Activated T-cell treated with anti-CD3 and anti-CD28 coated beads, Interleukin-2, amount 50 U/mL, for 72 hours (primary cell): Measurements from ENCODE around the gene CENPS. TPM values are rescaled to one million over a fixed set of nuclear protein-coding genes. Genes with fewer than 3 reads are reported as not detected.

Experiments
- ATAC-seq, 2 donors: fragments of 150-1000 bp; cut with Tn5 transposase; replicated peaks in 1 of 2; 2 replicates each; pipeline ENCODE4 v1.10.0; 2021; ENCODE audit warnings: moderate library complexity in 2 of 2, mild to moderate bottlenecking in 1 of 2
- DNase-seq, 2 donors: peaks; one replicate each; pipeline ENCODE4 v3.0.0; 2021 to 2022; ENCODE audit warnings: mixed read lengths in 1 of 2
- H3K27ac Mint-ChIP-seq: one replicate; pipeline ENCODE4 v1.8.0; 2022; ENCODE audit warnings: mild to moderate bottlenecking, moderate library complexity, mixed read lengths
- H3K27me3 Mint-ChIP-seq: one replicate; pipeline ENCODE4 v1.8.0; 2022; ENCODE audit warnings: low read depth, mixed read lengths
- H3K36me3 Mint-ChIP-seq, 2 donors: one replicate each; pipeline ENCODE4 v1.8.0; 2022; ENCODE audit warnings: mixed read lengths in 2 of 2, mild to moderate bottlenecking in 1 of 2; ENCODE audit not compliant: insufficient read depth in 2 of 2
- H3K4me1 Mint-ChIP-seq: one replicate; pipeline ENCODE4 v1.8.0; 2022; ENCODE audit warnings: low read depth, mixed read lengths
- H3K4me3 Mint-ChIP-seq, 2 donors: one replicate each; pipeline ENCODE4 v1.8.0; 2022; ENCODE audit warnings: mild to moderate bottlenecking in 2 of 2, mixed read lengths in 2 of 2, moderate library complexity in 2 of 2
- H3K9me3 Mint-ChIP-seq, 2 donors: one replicate each; pipeline ENCODE4 v1.8.0; 2022; ENCODE audit warnings: mixed read lengths in 2 of 2
- total RNA-seq, 2 donors: library from RNA; stranded (reverse); gene quantifications; one replicate each; pipeline ENCODE4 v1.2.3, GENCODE V29; 2022

Gene CENPS
- total RNA-seq = 10 to 100 TPM; 15.7 to 16.8 TPM

DNA sequence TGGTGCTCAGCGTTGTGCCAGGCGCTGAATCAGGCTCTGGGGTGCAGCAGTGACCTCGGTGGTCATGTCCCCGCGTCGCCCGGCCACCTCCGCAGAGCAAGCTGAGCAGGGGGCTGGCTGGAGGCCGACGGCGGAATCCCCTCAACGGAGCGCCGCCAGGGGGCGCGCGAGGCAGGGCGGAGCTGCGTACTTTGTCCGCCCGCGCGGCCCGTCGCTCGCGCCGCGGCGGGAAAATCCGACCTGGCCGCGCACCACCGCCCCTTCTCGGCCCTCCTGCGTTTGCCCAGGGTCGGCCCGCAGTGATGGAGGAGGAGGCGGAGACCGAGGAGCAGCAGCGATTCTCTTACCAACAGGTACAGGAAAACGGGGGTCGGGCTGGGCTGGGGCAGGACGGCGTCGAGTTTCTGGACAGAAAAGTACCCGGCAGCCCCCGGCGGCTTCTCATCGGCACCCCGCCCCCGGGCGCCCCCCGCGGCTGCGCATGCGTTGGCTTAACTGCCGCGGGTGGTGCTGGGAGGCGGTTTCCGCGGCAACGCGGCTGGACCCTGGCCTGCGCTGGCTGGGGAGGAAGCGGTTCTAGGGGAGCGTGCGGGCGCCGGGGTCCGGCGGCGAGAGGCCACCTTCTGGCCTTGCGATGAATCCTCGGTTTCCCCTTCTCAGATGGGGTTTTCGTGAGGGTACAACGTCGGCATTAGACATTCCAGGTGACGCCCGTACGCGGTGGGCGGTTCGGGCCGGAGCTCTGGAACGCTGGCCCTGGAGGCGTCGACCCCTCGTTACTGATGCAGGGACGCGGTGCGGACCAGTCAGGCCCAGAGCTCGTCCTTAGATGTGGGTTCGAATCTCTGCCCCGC lies at the start of gene CENPS:
Gene CENPS (plus strand): TSS at position 218 of the 854 bp plus-strand sequence. CDS start 85 bp downstream, at position 303.
- DNase-seq (peak; percentile 91 to 95), ATAC-seq (peak; percentile 90)
- H3K9me3 Mint-ChIP-seq = no peaks in the 10 kb centered on the region

DNA sequence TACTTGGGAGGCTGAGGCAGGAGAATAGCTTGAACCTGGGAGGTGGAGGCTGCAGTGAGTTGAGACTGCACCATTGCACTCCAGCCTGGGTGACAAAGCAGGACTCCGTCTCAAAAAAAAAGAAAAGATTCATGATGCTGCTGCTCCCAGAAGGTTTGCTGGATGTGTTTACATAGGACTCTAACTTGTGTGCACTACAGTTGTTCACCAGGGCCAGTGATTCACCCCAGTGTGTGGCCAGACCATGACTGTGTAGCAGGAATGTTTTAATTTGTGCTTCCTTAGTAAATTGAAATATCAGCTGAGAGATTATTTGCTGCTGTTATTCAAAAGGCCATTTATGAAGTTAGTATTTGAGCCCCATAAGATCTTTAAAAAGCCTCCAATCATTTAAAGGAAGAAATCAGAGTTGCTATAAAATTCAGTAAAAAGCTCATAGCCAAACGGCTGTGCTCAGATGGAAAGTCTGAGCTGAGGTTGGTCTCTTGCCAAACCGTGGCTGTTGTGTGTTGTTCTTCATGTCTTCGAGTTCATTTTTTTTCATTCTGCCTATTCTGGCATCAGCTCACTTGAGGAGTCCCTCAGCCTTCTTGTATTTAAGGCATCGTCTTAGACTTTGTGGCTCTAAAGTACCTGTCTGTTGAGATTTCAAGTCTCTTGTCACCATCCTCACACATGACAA lies 49.5 kb upstream of the CENPS start:
- Mint-ChIP-seq H3K36me3 (peaks cover 0 to 2% of the 10 kb centered on the region in 2 donors), H3K27ac (no peak overlapping the region), H3K9me3 (no peaks in the 10 kb centered on the region), H3K27me3 (no peaks in the 10 kb centered on the region), H3K4me1 (no peaks in the 10 kb centered on the region), H3K4me3 (no peak overlapping the region)
- no peak for ATAC-seq
- DNase-seq = no peak

More for the DNA sequence above, at the start of gene CENPS:
- Mint-ChIP-seq H3K27ac (peak within 1 kb of the TSS; percentile 89), H3K4me3 (peak within 1 kb of the TSS; percentile 92 to 95), H3K36me3 (no peaks in the 10 kb centered on the region), H3K4me1 (peaks cover 19% of the 10 kb centered on the region), H3K27me3 (no peaks in the 10 kb centered on the region)

DNA sequence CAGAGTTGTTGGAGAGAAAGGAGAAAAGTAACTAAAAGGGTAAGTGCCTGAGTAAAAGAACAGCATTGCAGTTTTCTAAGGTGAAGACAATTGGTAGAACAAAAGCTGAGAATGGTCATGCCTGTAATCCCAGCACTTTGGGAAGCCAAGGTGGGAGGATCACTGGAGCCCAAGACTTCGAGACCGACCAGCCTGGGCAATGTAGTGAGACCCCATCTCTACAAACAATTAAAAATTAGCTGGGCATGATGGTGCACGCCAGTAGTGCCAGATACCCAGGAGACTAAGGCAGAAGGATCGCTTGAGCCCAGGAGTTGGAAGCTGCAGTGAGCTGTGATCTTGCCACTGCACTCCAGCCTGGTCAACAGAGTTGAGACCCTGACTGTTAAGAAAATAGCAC lies 46.6 kb upstream of the CENPS start:
- Mint-ChIP-seq H3K9me3 (no peaks in the 10 kb centered on the region), H3K27me3 (no peaks in the 10 kb centered on the region), H3K27ac (no peak overlapping the region), H3K36me3 (no peaks in the 10 kb centered on the region), H3K4me1 (peaks cover 10% of the 10 kb centered on the region), H3K4me3 (no peak overlapping the region)
- DNase-seq (no peak), ATAC-seq (no peak)

DNA sequence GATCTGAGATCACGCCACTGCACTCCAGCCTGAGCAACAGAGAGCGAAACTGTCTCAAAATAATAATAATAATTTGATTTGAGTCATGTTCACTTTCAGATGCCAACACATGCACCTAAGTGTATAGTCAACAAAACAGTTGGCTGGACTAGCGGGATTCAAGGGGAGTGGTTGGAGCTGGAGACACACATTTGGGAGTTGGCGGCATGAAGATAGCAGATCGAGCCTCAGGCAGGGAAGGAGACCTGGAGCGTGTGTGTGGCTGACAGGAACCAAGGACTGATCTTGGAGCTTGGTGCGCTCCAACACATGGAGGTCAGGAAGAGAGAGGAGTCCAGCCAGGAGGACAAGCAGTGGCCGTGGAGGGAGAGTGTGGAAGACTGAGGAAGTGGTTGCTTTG lies 46.0 kb upstream of the CENPS start:
- no peak overlapping the region for H3K27ac Mint-ChIP-seq
- DNase-seq = no peak
- no peak for ATAC-seq
- peaks cover 11% of the 10 kb centered on the region for H3K4me1 Mint-ChIP-seq
- H3K36me3 Mint-ChIP-seq = no peaks in the 10 kb centered on the region
- H3K4me3 Mint-ChIP-seq = no peak overlapping the region
- no peaks in the 10 kb centered on the region for H3K27me3 Mint-ChIP-seq
- H3K9me3 Mint-ChIP-seq = no peaks in the 10 kb centered on the region

DNA sequence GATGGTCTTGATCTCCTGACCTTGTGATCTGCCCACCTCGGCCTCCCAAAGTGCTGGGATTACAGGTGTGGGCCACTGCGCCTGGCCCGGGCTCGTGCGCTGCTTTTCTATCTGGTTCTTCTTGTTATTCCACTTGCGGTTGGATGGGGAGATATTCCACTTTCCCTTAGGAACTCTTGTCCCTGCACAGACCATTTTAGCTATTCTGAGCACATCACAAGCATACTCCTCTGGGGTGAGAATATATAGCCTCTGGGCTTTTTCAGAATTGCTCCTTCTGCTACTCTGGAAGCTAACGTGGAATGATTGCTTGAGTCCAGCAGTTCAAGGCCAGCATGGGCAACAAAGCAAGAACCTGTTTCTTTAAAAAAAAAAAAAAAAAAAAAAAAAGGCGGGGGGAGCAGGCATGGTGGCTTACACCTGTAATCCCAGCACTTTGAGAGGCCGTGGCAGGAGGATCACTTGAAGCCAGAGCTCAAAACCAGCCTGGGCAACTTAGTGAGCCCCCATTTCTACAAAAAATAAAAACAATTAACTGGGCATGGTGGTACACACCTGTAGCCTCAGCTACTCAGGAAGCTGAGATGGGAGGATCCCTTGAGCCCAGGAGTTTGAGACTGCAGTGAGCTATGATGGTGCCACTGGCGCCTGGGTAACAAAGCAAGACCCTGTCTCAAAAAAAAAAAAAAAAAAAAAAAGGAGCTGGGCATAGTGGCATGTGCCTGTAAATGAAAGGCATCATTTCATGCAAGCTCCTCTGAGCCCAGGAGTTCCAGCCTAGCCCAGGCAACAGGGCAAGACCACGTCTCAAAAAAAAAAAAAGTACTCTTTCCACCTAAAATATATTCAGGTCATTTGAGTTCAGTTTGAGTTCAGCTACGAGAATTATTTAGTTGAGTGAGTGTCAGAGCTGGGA lies 43.2 kb upstream of the CENPS start:
- ATAC-seq (no peak), DNase-seq (no peak)
- H3K27me3 Mint-ChIP-seq = no peaks in the 10 kb centered on the region
- H3K4me3 Mint-ChIP-seq = no peak overlapping the region
- H3K27ac Mint-ChIP-seq = no peak overlapping the region
- peaks cover 11% of the 10 kb centered on the region for H3K4me1 Mint-ChIP-seq
- peaks cover 0 to 1% of the 10 kb centered on the region in 2 donors for H3K9me3 Mint-ChIP-seq
- H3K36me3 Mint-ChIP-seq = no peaks in the 10 kb centered on the region

DNA sequence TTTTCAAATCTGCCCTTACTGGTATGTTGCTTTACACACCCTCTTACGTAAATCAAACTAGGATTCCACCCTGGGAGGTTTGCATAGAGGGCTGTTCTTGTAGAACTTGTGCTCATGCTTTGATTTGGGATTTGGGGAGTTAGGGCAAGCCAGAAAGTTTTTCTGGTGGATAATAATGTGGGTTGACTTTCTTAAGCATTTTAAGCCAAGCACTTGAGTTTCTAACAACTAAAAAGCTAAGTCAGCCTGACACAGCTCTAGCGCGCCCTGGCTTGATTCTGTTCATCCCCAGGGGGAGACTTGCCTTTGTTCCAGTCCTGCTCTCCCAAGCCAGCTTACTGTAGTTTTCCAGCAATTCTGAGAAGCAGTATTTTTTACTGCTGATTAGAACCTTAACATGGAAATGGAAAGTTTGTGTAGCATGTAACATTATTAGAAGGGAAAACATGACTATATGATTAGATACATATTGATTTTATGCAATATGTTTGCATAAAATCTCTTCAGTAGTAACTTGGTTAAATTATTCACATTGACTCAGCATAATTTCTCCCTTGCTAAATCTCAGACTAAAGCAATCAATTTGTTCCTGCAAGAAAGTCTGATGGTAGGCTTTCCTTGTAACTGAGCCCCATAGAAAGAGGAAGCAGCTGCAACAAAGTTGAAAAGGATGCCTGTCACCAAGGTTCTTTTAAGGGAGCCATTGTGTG lies 42.4 kb upstream of the CENPS start:
- H3K27ac Mint-ChIP-seq = no peak overlapping the region
- ATAC-seq = no peak
- no peaks in the 10 kb centered on the region for H3K36me3 Mint-ChIP-seq
- peaks cover 0 to 1% of the 10 kb centered on the region in 2 donors for H3K9me3 Mint-ChIP-seq
- H3K27me3 Mint-ChIP-seq = no peaks in the 10 kb centered on the region
- peaks cover 11% of the 10 kb centered on the region for H3K4me1 Mint-ChIP-seq
- no peak for DNase-seq
- no peak overlapping the region for H3K4me3 Mint-ChIP-seq

DNA sequence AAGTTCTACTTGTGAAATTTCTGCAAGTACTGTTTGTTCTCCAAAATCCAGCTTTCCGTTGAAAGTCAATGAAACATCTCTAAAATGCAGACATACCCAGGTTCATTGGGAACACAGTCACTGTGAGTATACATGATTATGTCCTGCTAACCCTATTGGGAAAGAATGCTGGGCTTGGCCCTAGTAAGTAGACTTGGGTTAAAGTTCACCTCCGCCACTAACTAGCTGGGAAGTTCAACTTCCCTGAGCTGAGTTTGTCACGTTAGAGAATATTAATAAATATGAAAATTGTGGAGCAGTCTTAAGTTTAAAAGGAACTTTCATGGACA lies 41.9 kb upstream of the CENPS start:
- Mint-ChIP-seq H3K4me1 (peaks cover 11% of the 10 kb centered on the region), H3K36me3 (no peaks in the 10 kb centered on the region), H3K27ac (no peak overlapping the region)

DNA sequence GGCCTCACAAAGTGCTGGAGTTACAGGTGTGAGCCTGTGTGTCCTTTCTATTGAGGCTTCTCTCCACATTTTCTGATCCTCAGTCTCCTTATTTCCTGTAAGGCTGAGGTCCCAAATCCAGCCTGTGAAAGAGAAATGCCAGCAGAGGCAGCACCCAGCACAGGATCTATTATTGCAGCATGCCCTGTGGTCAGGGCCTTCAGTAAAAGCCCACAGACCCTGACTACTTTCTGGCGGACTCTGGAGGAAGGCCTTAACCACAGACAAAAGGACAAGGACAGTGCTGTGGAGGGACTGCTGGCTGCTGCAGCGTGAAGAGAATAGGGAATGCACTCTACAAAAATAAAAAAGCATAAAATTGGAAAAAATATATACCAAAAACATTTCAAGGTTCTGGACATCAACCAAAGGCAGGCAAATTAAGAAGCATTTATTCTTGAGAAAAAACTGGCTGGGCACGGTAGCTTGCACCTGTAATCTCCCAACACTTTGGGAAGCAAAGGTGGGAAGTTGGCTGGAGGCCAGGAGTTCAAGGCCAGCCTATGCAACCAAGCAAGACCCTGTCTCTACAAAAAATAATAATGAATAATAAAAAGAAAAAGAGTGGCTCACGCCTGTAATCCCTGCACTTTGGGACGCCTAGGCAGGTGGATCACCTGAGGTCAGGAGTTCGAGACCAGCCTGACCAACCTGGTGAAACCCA lies 40.8 kb upstream of the CENPS start:
- no peak overlapping the region for H3K4me3 Mint-ChIP-seq
- peaks cover 0 to 2% of the 10 kb centered on the region in 2 donors for H3K9me3 Mint-ChIP-seq
- ATAC-seq (no peak), DNase-seq (no peak)
- peaks cover 11% of the 10 kb centered on the region for H3K4me1 Mint-ChIP-seq
- H3K27me3 Mint-ChIP-seq = no peaks in the 10 kb centered on the region
- peaks cover 2% of the 10 kb centered on the region in 2 donors for H3K36me3 Mint-ChIP-seq
- H3K27ac Mint-ChIP-seq = no peak overlapping the region

More for the DNA sequence above, 41.9 kb upstream of the CENPS start:
- H3K9me3 Mint-ChIP-seq = peaks cover 0 to 1% of the 10 kb centered on the region in 2 donors
- ATAC-seq (no peak), DNase-seq (no peak)
- H3K27me3 Mint-ChIP-seq = no peaks in the 10 kb centered on the region
- no peak overlapping the region for H3K4me3 Mint-ChIP-seq

DNA sequence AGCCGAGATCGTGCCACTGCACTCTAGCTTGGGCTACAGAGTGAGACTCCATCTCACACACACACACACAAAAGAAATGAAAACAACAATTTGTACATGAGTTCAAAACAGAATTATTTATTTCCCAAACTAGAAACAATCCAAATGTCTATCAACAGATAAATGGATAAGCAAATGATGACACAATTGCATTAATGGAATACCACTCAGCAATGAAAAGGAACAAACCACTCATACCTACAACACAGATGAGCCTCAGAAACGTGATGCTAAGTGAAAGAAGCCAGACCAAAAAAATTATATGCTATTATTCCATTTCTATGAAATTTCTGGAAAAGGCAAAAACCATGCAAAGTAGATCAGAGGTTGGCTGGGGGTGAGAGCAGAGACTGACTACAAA lies 33.4 kb upstream of the CENPS start:
- no peak for ATAC-seq

DNA sequence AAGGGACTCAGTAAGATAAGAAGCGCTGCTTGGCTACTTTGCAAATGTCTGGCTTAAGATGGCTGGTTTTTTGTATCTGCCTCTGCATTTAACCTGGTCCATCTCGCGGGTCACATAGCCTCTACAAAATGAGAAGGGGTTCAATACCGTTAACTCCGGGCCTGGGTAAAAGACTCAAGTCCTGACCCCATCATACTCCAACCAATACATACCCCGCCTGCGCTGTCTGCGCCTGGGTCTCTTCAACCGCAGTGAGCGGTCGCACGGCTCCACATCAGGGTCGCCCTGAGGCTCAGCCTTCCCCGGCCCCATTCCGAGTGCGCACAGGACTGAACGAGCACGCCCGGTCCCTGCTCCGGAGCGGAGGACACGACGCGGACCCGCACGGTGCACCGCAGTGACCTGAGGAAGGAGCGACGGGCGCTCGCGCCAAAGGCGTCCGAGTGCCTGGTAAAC lies 31.9 kb upstream of the CENPS start:
- Mint-ChIP-seq H3K27me3 (no peaks in the 10 kb centered on the region), H3K4me3 (peak overlapping the region; percentile 95 to 96), H3K27ac (no peak overlapping the region), H3K9me3 (peaks cover 0 to 1% of the 10 kb centered on the region in 2 donors), H3K4me1 (peaks cover 30% of the 10 kb centered on the region), H3K36me3 (peaks cover 4 to 12% of the 10 kb centered on the region in 2 donors)
- no peak for ATAC-seq
- no peak for DNase-seq

More for the DNA sequence above, 33.4 kb upstream of the CENPS start:
- Mint-ChIP-seq H3K4me3 (peak overlapping the region; percentile 6 to 19), H3K4me1 (peaks cover 28% of the 10 kb centered on the region), H3K27ac (no peak overlapping the region), H3K9me3 (peaks cover 0 to 2% of the 10 kb centered on the region in 2 donors), H3K27me3 (no peaks in the 10 kb centered on the region), H3K36me3 (peaks cover 2 to 11% of the 10 kb centered on the region in 2 donors)
- no peak for DNase-seq

DNA sequence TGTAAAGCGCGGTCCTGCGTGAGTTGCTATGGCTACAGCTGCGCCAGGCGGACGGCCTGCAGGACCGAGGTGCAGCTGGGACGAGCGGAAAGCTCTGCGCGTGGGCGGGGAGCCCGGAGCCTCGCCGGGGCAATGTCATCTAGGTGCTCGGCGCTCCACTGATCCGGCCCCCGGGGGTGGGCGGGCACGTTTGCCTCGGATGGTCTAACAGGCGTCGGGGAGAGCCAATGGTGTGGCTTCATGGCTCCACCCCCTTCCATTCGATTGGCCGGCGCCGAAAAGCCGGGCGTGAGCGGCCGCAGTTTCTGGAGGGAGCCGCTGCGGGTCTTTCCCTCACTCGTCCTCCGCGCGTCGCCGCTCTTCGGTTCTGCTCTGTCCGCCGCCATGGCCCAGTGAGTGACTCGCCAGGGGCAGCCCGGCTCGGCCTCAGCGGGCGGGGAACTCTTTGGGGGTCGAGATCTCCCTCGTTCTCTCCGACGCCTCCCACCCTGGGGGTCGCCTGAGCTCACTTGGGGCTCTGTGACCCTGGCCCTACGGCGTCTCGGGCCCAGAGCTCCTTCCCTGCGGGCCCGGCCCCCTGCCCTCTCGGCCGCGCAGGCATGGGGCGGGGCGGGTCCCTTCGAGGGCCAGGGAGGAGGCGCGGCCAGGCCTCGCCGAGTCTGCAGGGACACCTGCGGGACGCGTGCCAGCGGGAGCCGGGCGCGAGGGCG lies 31.3 kb upstream of the CENPS start, which contains the start of gene PGD:
Gene PGD (plus strand): TSS at position 331 of the 710 bp plus-strand sequence. CDS start 54 bp downstream, at position 385.
- ATAC-seq (peak; percentile 97), DNase-seq (peak; percentile 99)
- Mint-ChIP-seq H3K36me3 (peaks cover 3 to 15% of the 10 kb centered on the region in 2 donors), H3K4me3 (peak within 1 kb of the TSS; percentile 95 to 96), H3K27me3 (no peaks in the 10 kb centered on the region), H3K4me1 (peaks cover 35% of the 10 kb centered on the region), H3K27ac (peak within 1 kb of the TSS; percentile 52), H3K9me3 (peaks cover 0 to 1% of the 10 kb centered on the region in 2 donors)
